Activated CD8-positive, alpha-beta memory T cell treated with anti-CD3 and anti-CD28 coated beads, Interleukin-2, amount 50 U/mL, for 4 hours (primary cell): Measurements from ENCODE around the gene TWIST1.

Experiments
- DNase-seq: peaks from one replicate; pipeline ENCODE4 v3.0.0-alpha.2; 2020

TWIST1 gene

DNA sequence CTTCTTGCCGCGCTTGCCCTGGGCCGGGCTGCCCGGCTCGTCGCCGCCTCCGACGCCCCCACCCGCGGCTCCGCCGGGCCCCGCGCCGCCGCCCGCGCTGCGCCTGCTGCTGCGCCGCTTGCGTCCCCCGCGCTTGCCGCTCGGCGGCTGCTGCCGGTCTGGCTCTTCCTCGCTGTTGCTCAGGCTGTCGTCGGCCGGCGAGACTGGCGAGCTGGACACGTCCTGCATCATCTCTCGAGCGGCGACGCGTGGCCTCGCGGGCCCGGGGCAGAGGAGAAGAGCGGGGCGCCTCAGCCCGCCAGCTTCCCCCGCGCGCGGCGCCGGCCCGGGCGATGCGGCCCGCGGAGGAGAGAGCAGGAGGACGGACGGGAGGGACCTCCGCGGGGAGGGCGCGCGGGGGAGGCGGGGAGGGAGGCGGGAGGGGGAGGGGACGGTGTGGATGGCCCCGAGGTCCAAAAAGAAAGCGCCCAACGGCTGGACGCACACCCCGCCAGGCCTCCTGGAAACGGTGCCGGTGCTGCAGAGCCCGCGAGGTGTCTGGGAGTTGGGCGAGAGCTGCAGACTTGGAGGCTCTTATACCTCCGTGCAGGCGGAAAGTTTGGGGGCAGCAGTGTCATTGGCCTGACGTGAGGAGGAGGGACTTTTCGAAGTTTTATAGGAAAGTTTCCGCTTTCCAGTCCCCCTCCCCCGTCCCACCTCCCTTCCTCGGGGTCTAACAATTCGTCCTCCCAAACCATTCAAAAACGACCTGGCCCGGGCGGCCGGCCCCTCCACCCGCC is at the start of gene TWIST1:
Gene TWIST1, minus strand, starts transcription at position 546 of the 779 bp plus-strand sequence. Its CDS starts 315 bp downstream, at position 231.
- DNase-seq: no peak

DNA sequence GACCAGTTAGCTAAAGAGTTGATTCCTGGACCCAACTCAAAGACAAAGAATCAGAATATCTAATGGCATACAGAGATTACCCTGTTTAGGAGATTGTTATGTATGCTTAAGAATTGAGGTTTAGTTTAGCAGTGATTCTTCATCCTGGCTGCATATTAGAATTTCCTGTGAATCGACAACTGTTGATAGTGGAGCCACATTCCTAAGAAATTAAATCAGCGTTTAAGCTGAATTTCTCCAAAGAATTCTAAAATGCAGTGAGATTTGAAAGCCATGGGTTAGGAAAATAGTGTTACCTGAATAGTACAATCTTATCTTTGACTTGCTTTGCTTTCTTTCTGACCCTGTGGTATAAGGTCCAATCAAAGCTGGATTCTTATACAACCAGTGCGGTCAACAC is 44.2 kb upstream of the TWIST1 start:
- DNase-seq: no peak

DNA sequence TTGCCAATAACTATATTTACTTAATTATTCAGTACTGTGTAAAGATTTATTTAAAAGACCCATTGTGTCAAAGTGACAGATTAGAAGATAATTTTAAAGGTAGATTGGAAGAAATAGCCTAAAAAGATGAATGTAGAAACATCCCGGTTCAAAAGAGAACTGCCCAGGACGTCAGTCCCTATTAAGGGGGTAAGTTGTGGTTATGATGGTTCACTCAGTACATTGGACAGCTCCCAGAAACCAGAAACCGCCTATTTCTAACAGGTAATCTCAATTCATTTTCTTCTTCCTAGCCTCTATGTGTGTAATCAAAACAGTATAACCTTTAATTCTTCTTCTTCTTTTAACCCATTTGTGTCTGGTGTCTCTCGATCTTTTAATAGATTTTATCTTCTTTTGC is 29.3 kb upstream of the TWIST1 start:
- no peak for DNase-seq

DNA sequence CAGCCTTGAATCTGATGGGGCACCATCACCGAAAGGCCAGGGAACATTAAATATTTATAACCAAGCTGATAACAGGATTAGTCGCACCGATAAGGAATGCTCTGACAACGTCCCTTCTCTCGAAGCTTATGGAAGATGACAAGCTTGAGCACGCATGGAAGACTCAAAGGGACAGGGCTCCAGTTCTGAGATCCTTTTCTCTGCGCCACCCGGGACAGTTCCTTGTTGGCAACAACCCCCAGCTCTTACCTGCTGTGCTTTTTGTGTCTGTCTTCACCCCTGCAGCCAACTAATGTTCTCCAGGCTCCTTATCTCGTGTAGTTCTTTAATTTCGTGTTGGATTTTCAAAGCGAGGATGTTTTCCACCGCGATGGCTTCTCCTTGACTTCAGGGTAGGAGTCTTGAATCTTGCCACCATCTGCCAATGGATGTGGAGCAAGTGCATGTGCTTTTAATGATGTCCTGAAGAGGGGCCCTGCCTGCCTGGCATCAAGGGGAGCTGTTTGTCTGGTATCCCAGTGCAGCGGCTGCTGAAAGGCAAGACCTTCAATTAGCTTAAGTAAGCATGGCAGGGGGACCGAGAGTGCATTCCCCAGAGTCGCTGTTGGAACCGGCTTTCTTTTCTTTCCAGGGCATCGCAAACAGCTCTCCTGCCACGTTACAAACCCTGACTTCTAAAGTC is 28.1 kb upstream of the TWIST1 start:
- DNase-seq: no peak

DNA sequence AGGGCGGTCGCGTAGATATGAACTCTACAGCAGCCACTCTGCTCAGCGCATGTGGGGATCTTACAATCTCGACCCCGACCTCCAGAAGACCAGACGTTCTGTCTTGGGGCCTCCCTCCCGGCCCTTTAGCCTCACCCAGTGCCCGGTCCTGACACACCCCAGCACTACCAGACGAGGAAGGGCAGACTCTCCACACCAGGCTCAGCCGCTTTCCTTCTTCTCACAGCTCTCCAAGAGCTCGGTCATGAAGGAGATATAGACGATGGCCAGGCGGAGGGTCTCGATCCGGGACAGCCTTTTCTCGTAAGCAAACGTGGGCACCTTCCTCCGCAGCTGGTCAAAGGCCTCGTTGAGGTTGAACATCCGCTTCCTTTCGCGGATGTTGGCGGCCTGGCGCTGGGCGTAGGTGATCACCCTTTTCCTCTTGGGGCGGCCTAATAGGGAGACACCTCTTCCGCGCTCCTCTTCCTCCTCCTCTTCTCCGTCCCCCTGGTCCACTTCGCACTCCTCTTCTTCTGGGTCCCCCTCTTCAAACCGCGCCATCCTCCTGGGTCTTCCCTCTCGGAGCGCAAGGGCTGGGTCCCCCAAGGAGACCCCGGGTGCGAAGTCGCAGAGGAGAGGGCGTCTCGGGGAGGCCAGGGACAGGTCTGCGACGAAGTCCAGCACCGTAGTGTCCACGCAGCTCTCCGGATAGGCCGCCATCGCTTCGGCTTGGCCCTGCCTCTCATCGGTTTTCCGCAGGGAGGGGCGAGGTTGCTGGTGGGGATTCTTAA is 27.4 kb upstream of the TWIST1 start, which contains the start of gene FERD3L:
Gene FERD3L, minus strand, starts transcription at position 761 of the 773 bp plus-strand sequence. Its CDS starts 59 bp downstream, at position 702.
- DNase-seq: no peak

DNA sequence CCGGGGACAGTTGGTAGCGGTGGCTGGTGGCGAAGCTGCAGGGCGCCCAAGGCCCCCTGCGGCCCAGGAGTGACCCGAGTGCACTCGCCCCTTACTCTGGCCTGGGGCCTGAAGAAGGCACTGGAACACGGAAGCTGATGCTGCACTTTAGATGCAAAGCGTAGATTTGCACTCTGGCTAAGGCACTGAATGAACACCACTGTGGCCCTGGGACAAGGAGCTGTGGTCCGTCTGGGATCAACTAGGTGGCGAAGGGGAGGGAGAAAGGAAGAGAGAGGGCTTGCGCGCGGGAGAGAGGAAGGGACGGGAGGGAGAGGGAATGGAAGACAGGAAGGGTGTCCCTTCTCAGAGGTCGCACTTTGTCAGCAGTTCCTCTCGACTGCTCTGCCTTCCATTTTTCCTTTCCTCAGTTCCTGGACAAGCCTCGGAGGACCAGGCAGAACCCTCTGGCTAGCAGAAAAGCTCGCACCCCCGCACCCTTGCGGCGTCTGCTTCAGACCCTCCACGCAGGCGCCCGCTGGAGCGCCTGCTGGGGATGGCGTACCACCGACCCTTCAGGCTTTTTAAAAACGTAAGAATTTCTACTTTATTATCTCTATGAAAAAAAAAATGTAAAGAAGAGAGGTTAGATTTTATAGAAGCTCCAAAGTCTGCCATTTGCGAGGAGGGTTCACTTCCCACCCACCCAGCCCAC is 26.6 kb upstream of the TWIST1 start:
- no peak for DNase-seq

DNA sequence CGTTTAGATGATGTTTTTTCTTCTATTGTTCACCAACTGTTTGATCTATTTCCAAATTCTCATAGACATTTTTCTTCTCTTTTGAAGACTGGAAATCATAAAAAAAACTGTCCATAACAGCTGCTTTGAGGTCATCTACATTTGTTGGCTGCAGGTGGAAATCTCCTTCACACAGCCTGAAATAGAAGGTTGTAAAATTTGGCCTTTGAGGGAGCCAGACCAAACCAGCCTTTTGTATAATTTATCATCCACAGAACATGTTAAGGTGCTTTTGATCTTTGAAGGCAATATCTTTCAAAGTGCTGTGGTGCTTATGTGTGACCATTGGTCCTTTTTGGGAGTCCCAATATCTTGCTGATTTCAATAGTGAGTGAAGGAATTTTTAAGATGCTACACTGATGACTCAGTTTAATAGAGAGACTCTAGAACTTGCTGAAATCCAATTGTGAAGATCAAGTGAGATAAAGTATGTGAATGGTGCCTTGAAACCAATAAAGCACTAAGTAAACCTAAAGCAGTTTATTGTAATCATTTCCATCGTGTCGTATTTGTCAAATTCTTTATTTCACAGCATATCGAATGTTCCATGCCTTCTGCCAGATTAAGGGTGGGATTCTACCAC is 22.4 kb upstream of the TWIST1 start:
- no peak for DNase-seq

DNA sequence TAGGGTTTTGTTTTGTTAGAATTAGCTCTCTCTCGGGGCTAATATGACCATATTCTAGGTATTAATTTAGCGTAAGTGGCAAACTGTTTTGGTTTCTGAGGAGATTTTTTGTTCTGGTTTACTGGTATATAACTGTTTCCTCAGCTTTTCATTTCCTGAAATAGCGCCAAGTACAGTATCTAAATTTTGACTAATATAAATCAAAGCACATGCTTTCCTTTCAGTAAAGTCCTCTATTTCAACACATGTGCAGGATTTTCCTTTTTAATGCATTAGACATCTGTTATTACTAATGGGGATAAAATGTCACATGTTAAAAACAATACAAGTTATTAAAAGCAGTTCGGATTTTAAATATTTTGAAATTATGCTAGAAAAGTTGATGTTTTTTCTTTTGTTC is 16.4 kb upstream of the TWIST1 start:
- no peak for DNase-seq

DNA sequence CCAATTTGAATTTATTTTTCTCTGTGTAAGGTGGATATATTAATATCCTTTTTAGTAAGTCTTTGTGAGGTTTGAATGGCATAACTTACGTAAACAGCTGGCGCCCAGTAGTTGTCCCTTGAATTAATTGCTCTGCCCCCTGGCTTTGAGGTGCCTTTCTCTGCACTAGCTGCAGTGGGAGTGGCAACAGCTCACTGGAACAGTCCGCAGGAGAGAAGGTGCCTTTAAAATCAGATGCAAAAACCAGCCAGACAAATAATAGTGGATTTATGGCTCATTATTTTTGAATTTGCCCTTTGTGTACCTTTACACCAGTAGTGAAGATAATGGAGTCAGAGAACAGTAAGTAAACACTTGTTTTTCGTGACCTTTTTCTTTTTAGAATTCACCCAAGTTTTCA is 16.0 kb upstream of the TWIST1 start:
- DNase-seq: no peak

DNA sequence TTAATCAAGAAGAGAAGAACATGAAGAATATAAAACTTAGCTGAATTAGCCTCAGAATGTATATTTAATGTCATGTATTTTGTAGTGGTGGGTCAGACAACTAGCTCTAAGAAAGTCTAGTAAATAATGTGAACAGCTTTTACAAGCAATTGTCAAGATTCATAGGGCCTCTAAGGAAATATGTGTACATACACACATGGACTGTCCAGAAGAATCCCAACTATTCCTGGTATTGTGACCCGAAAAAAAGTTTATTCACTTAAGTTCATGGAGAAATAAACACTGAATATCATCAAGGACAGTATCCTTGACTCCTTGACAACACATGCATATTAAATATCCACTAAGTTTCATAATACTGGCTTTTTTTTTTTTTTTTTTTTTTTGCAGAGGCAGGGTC is 11.4 kb upstream of the TWIST1 start:
- no peak for DNase-seq

DNA sequence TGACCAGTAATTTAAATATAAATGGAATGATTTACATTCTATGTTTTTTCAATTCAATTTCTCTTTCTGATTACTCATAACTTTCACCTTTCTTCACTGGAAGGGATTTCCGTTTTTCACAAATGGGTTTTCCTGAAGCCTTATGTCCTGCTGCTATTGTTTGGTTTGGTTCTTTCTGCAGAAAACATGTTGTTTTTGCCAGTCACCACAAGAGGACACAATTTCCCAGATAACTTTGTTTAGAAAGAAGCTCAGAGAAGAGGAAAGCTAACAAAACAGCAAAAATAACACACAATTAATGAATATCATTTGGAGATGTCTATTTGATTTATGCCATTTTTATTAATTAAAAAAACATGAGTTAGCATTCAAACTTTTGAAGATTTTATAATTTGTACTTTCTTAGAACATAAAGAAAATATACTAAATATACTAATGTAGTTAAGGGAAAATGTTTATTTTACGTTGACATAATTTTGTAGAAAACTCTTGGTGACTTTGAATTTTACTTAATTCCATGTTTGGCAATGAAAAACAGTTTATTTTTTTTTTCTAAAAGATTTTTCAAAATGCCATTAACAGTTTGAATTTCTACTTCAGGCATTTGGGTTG is 4.6 kb upstream of the TWIST1 start:
- no peak for DNase-seq

DNA sequence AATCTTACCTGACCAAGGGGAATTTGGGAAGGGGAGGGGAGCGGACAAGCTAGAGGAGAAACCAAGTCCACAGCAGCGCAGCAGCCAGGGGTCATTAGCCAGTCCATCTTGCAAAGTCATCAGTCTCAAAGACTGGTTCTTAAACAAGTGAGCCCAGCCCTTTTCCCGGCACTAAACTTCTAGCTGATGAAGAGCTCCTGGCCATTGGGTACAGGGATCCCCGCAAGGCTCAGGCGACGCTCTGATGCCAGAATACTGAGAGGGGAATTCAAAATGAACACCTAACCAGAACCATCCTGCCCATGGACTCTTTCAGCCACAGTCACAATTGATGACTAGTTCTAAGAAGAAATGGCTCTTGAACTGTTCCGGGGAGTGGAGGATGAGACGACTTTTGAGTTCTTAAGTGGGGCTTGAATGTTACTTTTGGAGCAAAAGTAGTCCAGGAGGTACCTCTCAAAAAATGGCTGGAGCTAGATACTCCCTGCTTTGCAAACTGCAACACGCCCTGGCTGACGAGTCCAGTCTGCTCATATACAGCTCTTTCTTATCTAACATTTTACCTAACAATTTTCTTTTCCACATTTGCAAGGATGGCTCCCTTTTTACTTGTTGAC is 2.5 kb upstream of the TWIST1 start:
- DNase-seq: no peak

DNA sequence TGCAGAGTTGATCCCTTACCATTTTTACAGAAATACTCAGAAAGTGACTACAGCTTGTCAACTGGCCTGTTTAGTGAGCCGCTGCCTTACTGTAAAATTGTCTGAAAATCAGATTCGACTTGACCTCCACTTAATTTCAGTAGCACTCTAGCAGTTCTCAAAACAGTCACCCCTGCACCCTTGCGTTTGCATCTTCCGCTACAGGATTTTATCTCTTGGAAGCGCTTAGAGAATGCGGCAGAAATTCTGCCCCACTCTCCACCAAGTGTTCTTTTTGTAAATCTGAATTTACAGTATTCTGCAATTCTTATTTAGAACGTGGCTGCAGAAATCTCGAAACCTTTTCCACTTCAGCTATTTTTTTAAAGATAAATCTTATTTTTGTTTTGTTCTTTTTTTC is 1.9 kb upstream of the TWIST1 start:
- DNase-seq: no peak

DNA sequence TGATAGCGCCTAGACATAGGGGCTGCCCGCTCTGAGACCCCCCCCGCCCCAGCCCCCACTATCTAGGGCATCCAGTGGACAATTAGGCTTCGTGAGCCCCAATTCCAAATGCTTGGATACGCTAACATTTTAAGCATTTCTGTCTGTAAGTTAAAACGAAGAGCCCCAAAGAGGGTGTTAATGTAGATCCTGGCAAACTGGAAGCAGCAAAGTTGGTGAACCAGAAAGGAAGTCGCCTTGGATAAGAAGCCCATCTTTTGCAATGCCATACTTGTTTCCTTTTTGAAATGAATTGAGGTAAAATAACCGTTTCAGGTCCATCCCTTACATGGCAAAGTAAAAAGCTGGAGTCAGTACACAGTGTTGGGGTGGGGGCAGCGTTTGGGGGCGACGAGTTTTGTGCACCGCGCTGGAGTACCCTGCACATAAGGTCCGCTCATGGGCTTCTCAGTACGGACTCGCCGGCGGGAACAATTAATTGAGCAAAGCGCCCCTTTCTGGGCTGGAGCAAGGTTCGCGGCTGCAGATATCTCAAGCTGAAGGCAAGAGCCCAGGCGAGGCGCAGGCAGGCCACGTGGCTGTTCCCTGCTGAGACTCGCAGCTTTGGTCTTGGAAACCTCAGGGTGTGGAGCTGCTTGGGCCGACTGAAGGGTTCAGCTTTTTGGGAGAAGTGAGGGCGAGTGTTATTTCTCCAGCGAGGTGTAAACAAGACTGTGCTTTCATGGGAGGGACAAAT is 1.4 kb upstream of the TWIST1 start:
- DNase-seq: no peak

DNA sequence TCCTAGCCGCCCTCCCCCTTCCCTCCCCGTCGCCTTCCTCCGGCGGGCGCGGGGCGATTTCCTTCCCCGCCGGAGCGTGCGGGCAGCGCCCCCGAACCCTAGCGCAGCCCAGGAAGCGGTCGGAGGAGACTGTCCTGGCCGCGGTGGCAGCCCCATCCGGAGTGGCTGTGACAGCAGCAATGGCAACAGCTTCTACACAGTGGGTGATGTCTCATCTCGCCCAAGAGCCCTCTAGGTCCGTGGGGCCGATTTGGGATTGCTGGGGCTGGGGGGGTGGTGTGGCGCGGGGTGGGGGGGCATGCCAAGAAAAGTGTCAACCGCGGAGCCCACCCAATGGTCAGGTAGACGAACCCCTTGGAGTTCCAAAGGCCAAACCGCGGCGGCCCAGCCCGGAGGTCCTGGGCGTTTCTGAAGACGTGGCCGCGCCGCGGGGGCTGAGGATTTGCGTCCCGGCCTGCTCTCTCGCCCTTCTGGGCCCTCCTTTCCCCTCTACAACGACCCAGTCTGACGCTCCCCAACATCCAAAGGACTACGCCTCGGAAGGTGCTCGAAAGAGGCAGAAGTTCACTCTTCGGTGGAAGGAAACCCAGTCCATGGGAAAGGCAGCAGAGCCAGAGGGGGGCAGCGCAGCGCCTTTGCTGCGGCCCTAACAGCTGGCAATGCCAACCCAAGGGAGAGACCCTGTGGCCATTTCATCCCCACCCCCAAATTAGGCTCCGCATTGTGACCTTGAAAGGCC is 603 bp upstream of the TWIST1 start:
- no peak for DNase-seq

DNA sequence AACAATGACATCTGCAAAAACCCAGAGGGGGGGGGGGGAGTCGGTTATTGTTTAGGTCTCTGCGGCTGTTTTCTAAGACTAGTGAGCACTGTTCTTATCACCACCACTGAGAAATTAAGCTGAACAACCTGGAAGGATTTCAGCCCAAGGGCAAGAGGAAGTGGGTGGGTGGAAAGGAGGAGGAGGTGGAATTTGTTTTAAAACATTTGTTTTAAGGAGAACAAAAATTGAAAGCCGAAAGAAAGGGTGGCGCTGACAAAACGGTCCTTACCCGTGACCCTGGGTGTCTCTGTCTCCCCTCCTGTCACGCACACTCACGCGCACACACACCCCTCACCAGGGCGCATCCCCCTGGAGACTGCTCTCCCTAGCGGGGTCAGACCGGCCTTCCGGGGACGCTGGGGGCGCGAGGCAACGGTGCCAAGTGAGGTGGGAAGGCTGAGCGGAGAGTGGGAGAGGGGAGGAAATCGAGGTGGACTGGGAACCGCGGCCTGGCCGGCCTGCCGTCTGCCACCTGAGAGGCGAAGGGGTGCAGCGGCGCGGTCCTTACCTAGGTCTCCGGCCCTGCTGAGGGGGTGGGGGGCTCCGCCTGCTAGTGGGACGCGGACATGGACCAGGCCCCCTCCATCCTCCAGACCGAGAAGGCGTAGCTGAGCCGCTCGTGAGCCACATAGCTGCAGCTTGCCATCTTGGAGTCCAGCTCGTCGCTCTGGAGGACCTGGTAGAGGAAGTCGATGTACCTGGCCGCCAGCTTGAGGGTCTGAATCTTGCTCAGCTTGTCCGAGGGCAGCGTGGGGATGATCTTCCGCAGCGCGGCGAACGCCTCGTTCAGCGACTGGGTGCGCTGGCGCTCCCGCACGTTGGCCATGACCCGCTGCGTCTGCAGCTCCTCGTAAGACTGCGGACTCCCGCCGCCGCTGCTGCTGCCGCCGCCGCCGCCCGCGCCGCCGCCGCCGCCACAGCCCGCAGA is 1.0 kb downstream of the TWIST1 start:
- no peak for DNase-seq

DNA sequence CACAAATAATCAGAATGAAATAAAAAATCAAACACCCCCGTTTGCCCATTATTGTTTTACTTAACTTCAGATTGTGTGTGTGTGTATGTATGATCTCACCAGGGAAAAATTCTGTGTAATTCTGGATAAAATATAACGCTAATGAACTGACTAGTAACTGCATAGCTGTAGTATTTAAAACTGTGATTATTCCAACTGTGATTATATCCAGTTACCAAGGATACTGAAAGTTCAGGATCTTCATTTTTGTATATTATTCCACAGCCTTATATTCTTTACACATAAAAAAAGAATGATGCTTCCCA is 2.9 kb downstream of the TWIST1 start:
- no peak for DNase-seq

DNA sequence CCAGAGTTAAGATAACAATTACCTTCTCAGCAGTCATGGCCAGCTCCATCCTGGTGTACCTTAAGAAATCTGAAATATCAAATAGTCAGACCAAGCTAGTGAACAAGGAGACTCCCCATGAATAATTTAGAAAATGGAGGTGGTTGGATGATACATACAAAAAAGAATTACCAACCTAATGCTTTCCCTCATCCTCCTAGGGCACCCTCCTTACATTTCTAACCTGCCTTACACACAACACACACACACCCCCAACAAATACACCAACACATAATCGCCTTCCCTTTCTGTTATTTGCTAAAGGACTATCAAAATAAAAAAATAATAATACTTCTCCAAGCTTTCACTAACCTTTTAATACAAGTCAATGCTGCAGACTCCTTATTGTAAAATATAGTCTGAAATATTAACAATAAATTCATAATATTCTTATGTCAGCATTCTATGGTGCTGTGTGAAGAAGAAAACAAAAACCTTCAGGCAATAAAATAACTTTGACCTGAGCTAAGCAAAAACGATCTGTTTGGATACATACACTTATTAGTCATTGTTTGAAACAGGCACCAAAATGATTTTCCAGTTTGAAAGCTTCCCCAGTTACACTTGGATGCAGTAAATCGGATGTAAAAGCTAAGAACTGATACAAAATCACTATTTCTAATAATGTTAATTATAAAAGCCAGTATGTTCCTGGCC is 3.4 kb downstream of the TWIST1 start:
- no peak for DNase-seq

DNA sequence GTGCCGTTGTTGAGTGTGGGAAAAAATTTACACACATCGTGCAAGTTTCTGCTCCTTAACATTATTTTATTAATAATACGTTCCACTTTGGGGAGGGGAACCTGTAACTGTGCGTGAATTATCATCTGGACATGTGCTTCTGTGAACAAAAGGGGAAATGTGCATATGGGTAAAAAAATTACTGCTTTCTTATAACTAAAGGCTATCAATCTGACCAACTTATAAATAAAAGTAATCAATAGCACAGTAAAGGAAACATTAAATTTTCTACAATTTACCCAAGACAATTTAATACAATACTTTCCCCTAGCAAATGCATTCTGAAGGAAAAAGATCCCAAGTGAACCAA is 4.5 kb downstream of the TWIST1 start:
- DNase-seq: no peak
